Fibroblast of lung (primary cell): ENCODE results near the gene ZNF512B.
"Not testable (repeated sequence)": the region's sequence is repeated elsewhere in the genome, so short reads cannot be mapped to it uniquely, and the experiment has no call there.

Experiments used
- EZH2 ChIP-seq: IDR thresholded peaks from 2 replicates; pipeline ENCODE4 v1.5.1; 2012; ENCODE audit warnings: low read length, control low read depth, mild to moderate bottlenecking; ENCODE audit errors: missing control alignments
- TF ChIP-seq, protein P1 (sequence below), 2 donors: IDR thresholded peaks in 1 of 2; conservative IDR thresholded peaks in 1 of 2; 1 replicate in 1 of 2; 2 replicates in 1 of 2; pipeline ENCODE4 v1.5.1; 2011 to 2012; ENCODE audit warnings: low read length in 2 of 2, control low read depth in 1 of 2, inconsistent platforms in 1 of 2, low read depth in 1 of 2, mild to moderate bottlenecking in 1 of 2

DNA sequence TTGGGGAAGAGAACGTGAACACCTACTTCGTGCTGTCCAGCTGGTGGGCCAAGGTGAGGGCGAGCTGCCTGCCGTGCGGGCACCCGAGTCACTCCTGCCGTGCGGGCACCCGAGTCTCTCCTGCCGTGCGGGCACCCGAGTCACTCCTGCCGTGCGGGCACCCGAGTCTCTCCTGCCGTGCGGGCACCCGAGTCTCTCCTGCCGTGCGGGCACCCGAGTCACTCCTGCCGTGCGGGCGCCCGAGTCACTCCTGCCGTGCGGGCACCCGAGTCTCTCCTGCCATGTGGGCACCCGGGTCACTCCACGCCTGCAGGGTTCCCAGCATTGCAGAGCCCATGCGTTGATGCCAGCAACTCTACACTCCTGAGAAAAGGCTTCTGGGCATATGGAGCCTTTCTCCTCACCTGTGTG, 40.3 kb downstream of the ZNF512B start:
- TF ChIP-seq, protein P1, sequence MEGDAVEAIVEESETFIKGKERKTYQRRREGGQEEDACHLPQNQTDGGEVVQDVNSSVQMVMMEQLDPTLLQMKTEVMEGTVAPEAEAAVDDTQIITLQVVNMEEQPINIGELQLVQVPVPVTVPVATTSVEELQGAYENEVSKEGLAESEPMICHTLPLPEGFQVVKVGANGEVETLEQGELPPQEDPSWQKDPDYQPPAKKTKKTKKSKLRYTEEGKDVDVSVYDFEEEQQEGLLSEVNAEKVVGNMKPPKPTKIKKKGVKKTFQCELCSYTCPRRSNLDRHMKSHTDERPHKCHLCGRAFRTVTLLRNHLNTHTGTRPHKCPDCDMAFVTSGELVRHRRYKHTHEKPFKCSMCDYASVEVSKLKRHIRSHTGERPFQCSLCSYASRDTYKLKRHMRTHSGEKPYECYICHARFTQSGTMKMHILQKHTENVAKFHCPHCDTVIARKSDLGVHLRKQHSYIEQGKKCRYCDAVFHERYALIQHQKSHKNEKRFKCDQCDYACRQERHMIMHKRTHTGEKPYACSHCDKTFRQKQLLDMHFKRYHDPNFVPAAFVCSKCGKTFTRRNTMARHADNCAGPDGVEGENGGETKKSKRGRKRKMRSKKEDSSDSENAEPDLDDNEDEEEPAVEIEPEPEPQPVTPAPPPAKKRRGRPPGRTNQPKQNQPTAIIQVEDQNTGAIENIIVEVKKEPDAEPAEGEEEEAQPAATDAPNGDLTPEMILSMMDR (conservative IDR thresholded peaks at IDR 0.05 in 1 of 2, IDR thresholded peaks at IDR 0.05 in 1 of 2; ENCODE audit: low read depth in 1 of 2, low read length in 2 of 2), result not testable (repeated sequence)
- not testable (repeated sequence) for TF ChIP-seq EZH2
